GM06990 (cell line): Measurements from ENCODE around the gene ISCU.

Experiments
- DNase-seq: peaks from one replicate; pipeline ENCODE4 v3.0.0-alpha.2; 2011; ENCODE audit not compliant: insufficient read length; ENCODE audit errors: extremely low read depth
- H3K27me3 ChIP-seq: replicated peaks from 2 replicates; pipeline ENCODE4 v1.6.0; 2011; ENCODE audit warnings: low read length; ENCODE audit not compliant: control insufficient read depth, insufficient read depth
- H3K36me3 ChIP-seq: 2 replicates; pipeline ENCODE4 v1.5.1; 2011; ENCODE audit warnings: low read length; ENCODE audit not compliant: control insufficient read depth, insufficient read depth
- H3K4me3 ChIP-seq: replicated peaks from 2 replicates; pipeline ENCODE4 v1.5.1; 2011; ENCODE audit warnings: low read depth, mild to moderate bottlenecking, control low read depth, low read length
- CTCF ChIP-seq: IDR thresholded peaks from 2 replicates; pipeline ENCODE4 v1.5.1; 2011; ENCODE audit warnings: low read length, control low read depth, mild to moderate bottlenecking, inconsistent platforms; ENCODE audit not compliant: insufficient read depth, poor library complexity, severe bottlenecking

The ISCU gene

GRCh38 chr12:108525681-108526080 is 36.7 kb upstream of the ISCU start:
- no peak for DNase-seq
- Histone ChIP-seq H3K4me3 (no peak overlapping the region), H3K36me3 (peaks cover 71% of the 10 kb centered on the region), H3K27me3 (no peaks in the 10 kb centered on the region)
- TF ChIP-seq CTCF: no peak

- no peak for DNase-seq
- TF ChIP-seq CTCF: peak; percentile 40
- no peak overlapping the region for H3K4me3 ChIP-seq
- H3K27me3 ChIP-seq: no peaks in the 10 kb centered on the region
- peaks cover 68% of the 10 kb centered on the region for H3K36me3 ChIP-seq
Measured at GRCh38 chr12:108526482-108527165, 35.8 kb upstream of the ISCU start.

- no peak for DNase-seq
- Histone ChIP-seq H3K4me3 (no peak overlapping the region), H3K36me3 (peaks cover 69% of the 10 kb centered on the region), H3K27me3 (no peaks in the 10 kb centered on the region)
- TF ChIP-seq CTCF: no peak
Measured at GRCh38 chr12:108527166-108527496, 35.3 kb upstream of the ISCU start.

- DNase-seq: no peak
- Histone ChIP-seq H3K36me3 (peaks cover 53% of the 10 kb centered on the region), H3K4me3 (no peak overlapping the region), H3K27me3 (no peaks in the 10 kb centered on the region)
- no peak for TF ChIP-seq CTCF
Measured at GRCh38 chr12:108530161-108530560, 32.2 kb upstream of the ISCU start.

- no peak overlapping the region for H3K4me3 ChIP-seq
- TF ChIP-seq CTCF: no peak
- no peak for DNase-seq
- H3K36me3 ChIP-seq: peaks cover 42% of the 10 kb centered on the region
- no peaks in the 10 kb centered on the region for H3K27me3 ChIP-seq
Measured at GRCh38 chr12:108531929-108532848, 30.2 kb upstream of the ISCU start.
